ENCODE results near the gene ZNF444.
A peak's percentile ranks its signal among the peaks of the same experiment; 100 is the strongest.

The ZNF444 gene

DNA sequence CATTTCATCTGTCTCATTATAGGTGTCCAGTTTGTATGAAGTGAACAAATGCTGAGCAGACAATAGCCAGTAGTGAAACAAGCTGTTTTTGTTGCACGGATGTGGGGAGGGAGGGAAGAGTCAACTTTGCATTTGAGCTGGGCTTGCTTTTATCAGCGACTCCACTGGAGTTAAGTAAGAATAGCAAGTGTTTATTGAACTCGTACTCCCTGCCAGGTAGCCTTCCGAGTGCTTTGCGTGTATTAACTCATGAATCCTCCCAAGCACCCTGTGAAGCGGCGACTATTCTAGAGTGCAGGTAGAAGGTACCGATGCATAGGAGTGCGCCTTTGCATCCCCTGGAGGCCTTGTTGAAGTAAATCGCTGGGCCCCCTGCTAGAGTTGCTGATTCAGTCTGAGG is 4.7 kb upstream of the ZNF444 start:
- Histone ChIP-seq H3K9ac (ENCODE audit: low read depth in 1 of 2, low read length in 2 of 2) (no peak overlapping the region), H3K27ac (ENCODE audit: low read depth, low read length) (no peak overlapping the region), H3K9me3 (ENCODE audit: control insufficient read depth in 1 of 2, low read length in 2 of 2) (no peaks in the 10 kb centered on the region), H3K4me1 (ENCODE audit: control insufficient read depth in 1 of 2, insufficient read depth in 2 of 2, low read length in 2 of 2) (peaks cover 6 to 10% of the 10 kb centered on the region in 2 donors), H3K27me3 (ENCODE audit: control insufficient read depth in 1 of 2, insufficient read depth in 2 of 2, low read length in 2 of 2) (no peaks in the 10 kb centered on the region), H3K36me3 (ENCODE audit: control insufficient read depth in 1 of 2, insufficient read depth in 2 of 2, low read length in 2 of 2) (no peaks in the 10 kb centered on the region), H3K4me3 (ENCODE audit: low read depth in 1 of 2, low read length in 2 of 2) (no peak overlapping the region)

DNA sequence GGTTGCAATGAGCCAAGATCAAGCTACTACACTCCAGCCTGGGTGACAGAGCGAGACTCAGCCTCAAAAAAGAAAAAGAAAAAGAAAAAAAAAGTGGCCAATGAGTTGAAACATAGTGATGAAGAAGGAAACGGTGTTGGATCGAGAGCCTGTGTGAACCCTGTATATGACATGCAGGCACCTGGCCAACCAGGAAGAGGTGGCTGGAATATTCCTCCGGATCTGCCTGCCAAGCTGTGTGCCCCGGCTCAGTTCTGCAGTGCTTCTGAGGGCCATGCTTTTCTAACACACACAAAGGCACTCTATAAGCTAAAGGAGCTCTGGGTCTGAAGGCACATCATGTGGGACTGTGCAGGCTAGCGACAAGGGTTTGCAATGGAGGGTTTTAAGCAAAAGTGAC is 3.7 kb upstream of the ZNF444 start:
- no peak overlapping the region for H3K9ac ChIP-seq (ENCODE audit: low read depth in 1 of 2, low read length in 2 of 2)
- no peaks in the 10 kb centered on the region for H3K9me3 ChIP-seq (ENCODE audit: control insufficient read depth in 1 of 2, low read length in 2 of 2)
- no peaks in the 10 kb centered on the region for H3K27me3 ChIP-seq (ENCODE audit: control insufficient read depth in 1 of 2, insufficient read depth in 2 of 2, low read length in 2 of 2)
- no peak overlapping the region for H3K27ac ChIP-seq (ENCODE audit: low read depth, low read length)
- H3K4me3 ChIP-seq (ENCODE audit: low read depth in 1 of 2, low read length in 2 of 2), result no peak overlapping the region
- no peaks in the 10 kb centered on the region for H3K36me3 ChIP-seq (ENCODE audit: control insufficient read depth in 1 of 2, insufficient read depth in 2 of 2, low read length in 2 of 2)
- H3K4me1 ChIP-seq (ENCODE audit: control insufficient read depth in 1 of 2, insufficient read depth in 2 of 2, low read length in 2 of 2), result peaks cover 14 to 19% of the 10 kb centered on the region in 2 donors

- no peaks in the 10 kb centered on the region for H3K36me3 ChIP-seq (ENCODE audit: control insufficient read depth in 1 of 2, insufficient read depth in 2 of 2, low read length in 2 of 2)
- no peak overlapping the region for H3K9ac ChIP-seq (ENCODE audit: low read depth in 1 of 2, low read length in 2 of 2)
- H3K27me3 ChIP-seq (ENCODE audit: control insufficient read depth in 1 of 2, insufficient read depth in 2 of 2, low read length in 2 of 2), result no peaks in the 10 kb centered on the region
- no peak overlapping the region for H3K4me3 ChIP-seq (ENCODE audit: low read depth in 1 of 2, low read length in 2 of 2)
- H3K4me1 ChIP-seq (ENCODE audit: control insufficient read depth in 1 of 2, insufficient read depth in 2 of 2, low read length in 2 of 2), result peaks cover 21 to 25% of the 10 kb centered on the region in 2 donors
- no peaks in the 10 kb centered on the region for H3K9me3 ChIP-seq (ENCODE audit: control insufficient read depth in 1 of 2, low read length in 2 of 2)
- H3K27ac ChIP-seq (ENCODE audit: low read depth, low read length), result no peak overlapping the region
Observed at GRCh38 chr19:56138069-56138468, 3.0 kb upstream of the ZNF444 start.

DNA sequence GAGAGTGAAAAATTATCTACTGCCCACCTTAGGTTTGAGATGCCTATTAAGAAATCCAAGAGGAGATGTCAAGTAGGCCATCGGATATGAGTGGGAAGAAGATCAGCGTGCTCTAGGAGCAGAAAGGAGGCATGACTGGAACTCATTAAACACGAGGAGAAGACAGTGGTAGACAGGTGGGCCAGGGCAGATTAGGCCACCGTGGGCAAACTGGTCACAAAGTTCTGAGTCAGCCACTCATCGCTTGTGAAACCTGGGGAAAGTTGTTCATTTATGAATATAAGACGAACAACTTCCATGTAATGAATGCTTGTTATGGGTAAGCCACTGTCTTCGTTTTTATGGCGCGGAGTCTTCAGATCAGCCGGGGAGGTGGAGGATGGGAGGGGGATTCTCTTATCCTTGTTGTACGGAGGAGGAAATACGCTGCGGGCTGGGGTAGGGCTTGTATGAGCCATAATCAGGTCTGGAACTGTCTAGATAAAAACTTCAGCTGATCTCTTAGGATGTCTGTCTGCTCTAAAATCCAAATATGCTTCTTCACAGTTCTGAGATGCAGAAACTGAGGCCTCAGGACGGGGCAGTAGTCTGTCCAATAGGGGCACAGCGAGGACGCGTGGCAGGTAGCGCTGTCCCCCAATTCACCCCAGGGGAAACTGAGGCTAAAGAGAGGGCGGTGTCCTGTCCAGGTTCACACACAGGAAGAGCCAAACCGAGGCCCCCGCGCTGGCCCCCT is 1.1 kb upstream of the ZNF444 start:
- H3K27ac ChIP-seq (ENCODE audit: low read depth, low read length), result peak overlapping the region; percentile 60
- H3K36me3 ChIP-seq (ENCODE audit: control insufficient read depth in 1 of 2, insufficient read depth in 2 of 2, low read length in 2 of 2), result no peaks in the 10 kb centered on the region
- peaks cover 26 to 29% of the 10 kb centered on the region in 2 donors for H3K4me1 ChIP-seq (ENCODE audit: control insufficient read depth in 1 of 2, insufficient read depth in 2 of 2, low read length in 2 of 2)
- peak overlapping the region; percentile 77 to 82 for H3K4me3 ChIP-seq (ENCODE audit: low read depth in 1 of 2, low read length in 2 of 2)
- no peaks in the 10 kb centered on the region for H3K27me3 ChIP-seq (ENCODE audit: control insufficient read depth in 1 of 2, insufficient read depth in 2 of 2, low read length in 2 of 2)
- no peaks in the 10 kb centered on the region for H3K9me3 ChIP-seq (ENCODE audit: control insufficient read depth in 1 of 2, low read length in 2 of 2)
- peak overlapping the region; percentile 63 to 87 for H3K9ac ChIP-seq (ENCODE audit: low read depth in 1 of 2, low read length in 2 of 2)

DNA sequence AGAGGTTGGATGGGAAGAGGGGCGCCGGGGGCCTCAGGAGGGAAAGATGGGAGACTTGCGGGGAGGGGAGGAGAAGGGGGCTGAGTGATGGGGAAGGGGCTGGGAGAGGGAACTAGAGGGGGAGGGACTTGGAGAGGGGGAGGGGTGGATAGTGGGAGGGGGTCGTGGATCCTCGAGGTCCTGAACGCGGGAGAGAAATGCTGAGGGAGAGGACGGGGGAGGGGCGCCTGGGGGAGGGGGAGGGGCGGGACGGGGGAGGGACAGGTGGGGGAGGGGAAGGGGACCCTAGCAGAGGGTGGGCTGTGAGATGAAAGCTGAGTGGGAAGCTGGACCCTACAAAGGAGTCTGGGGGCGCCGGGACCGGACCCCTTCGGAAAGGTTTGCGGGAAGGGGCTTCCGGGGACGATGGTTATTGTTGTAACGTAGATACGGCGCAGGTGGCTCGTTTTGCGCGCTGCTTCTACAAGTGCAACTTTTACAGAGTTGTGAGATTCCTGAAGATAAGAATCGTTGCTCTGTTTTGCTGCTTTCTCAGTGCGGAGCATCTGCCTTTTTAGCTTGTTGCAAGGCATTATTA is 418 bp downstream of the ZNF444 start:
- no peaks in the 10 kb centered on the region for H3K9me3 ChIP-seq (ENCODE audit: control insufficient read depth in 1 of 2, low read length in 2 of 2)
- peak overlapping the region; percentile 82 to 87 for H3K4me3 ChIP-seq (ENCODE audit: low read depth in 1 of 2, low read length in 2 of 2)
- peaks cover 26 to 29% of the 10 kb centered on the region in 2 donors for H3K4me1 ChIP-seq (ENCODE audit: control insufficient read depth in 1 of 2, insufficient read depth in 2 of 2, low read length in 2 of 2)
- H3K27ac ChIP-seq (ENCODE audit: low read depth, low read length), result peak overlapping the region; percentile 46
- H3K36me3 ChIP-seq (ENCODE audit: control insufficient read depth in 1 of 2, insufficient read depth in 2 of 2, low read length in 2 of 2), result peaks cover 2 to 3% of the 10 kb centered on the region in 2 donors
- peak overlapping the region; percentile 70 to 71 for H3K9ac ChIP-seq (ENCODE audit: low read depth in 1 of 2, low read length in 2 of 2)
- H3K27me3 ChIP-seq (ENCODE audit: control insufficient read depth in 1 of 2, insufficient read depth in 2 of 2, low read length in 2 of 2), result no peaks in the 10 kb centered on the region

DNA sequence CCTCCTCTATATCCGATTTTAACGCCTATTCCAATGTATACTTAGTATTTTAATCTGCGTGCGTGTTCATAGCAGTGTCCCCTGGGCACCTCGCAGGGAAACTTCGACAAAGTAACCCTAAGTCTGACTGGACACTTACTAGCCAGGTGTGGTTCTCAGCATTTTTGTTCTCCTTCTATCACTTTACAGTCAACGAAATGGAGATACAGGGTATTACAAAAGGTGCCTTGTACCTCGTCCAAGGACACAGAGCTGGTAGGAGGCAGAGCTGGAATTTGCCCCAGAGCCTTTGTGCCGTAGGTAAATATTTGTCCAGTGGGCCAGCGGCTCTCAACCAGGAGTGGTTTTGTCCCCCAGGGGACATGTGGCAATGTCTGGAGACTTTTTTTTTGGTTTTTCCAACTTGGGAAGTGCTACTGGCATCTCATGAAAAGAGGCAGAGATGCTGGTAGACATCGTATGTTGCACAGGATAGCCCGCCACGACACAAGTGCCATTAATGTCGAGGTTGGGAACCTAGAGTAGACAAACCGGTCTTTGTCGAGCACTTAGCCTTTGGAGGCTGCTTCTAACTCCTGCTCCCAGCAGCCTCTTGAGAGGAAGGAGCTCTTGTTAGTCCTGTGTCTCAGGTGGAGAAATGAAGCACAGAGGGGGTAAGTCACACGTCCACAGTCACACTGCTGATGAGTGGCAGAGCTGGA is 1.1 kb downstream of the ZNF444 start:
- Histone ChIP-seq H3K27ac (ENCODE audit: low read depth, low read length) (peak overlapping the region; percentile 53), H3K9ac (ENCODE audit: low read depth in 1 of 2, low read length in 2 of 2) (peak overlapping the region; percentile 70 to 71), H3K4me1 (ENCODE audit: control insufficient read depth in 1 of 2, insufficient read depth in 2 of 2, low read length in 2 of 2) (peaks cover 26 to 29% of the 10 kb centered on the region in 2 donors), H3K9me3 (ENCODE audit: control insufficient read depth in 1 of 2, low read length in 2 of 2) (no peaks in the 10 kb centered on the region), H3K27me3 (ENCODE audit: control insufficient read depth in 1 of 2, insufficient read depth in 2 of 2, low read length in 2 of 2) (no peaks in the 10 kb centered on the region), H3K4me3 (ENCODE audit: low read depth in 1 of 2, low read length in 2 of 2) (peak overlapping the region; percentile 82 to 87), H3K36me3 (ENCODE audit: control insufficient read depth in 1 of 2, insufficient read depth in 2 of 2, low read length in 2 of 2) (peaks cover 3 to 5% of the 10 kb centered on the region in 2 donors)

DNA sequence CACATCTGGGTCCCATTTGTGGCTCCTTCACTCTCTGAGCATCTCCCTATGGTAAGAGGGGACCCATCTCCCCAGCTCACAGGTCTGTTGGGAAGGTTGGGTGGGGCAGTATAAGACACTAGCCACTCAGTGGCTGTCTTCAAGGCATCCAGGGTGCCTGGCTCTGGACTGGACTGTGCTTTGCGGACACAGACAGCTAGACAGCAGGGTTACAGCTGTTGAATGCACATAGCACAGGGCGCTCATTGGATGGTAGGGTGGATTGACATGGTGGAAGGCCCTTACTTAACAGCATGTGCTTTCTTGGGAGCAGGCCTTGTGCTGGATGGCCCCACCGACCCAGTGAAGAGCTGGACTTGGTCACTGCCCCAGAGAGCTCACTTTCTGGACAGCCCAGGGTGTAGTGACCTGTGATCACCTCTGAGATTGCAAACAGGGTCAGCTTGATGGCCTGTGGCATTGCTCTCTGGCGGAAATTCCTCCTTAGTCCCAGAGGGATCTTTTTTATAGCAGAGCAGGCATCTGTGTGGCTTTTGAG is 1.9 kb downstream of the ZNF444 start:
- H3K27ac ChIP-seq (ENCODE audit: low read depth, low read length), result peak overlapping the region; percentile 53

DNA sequence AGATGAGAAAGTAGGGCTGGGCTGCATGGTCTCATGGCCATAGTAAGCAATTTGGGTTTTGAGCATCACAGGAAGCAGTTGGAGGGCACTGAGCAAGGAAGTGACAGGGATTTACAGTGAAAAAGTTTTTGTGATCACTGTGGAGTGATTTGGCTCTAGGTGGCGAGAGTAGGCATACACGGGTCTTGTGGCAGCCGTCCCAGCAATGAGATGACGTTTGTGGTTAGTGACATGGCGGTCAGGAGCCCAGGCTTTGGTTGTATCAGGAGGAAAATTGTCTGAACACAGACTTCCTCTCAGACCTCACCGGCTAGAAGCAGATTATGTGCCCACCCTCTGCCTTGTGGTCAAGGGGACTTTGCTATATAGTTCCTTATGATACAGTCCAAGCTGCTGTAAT is 3.3 kb downstream of the ZNF444 start:
- Histone ChIP-seq H3K36me3 (ENCODE audit: control insufficient read depth in 1 of 2, insufficient read depth in 2 of 2, low read length in 2 of 2) (peaks cover 3 to 22% of the 10 kb centered on the region in 2 donors), H3K9me3 (ENCODE audit: control insufficient read depth in 1 of 2, low read length in 2 of 2) (no peaks in the 10 kb centered on the region), H3K4me3 (ENCODE audit: low read depth in 1 of 2, low read length in 2 of 2) (no peak overlapping the region), H3K27me3 (ENCODE audit: control insufficient read depth in 1 of 2, insufficient read depth in 2 of 2, low read length in 2 of 2) (no peaks in the 10 kb centered on the region), H3K4me1 (ENCODE audit: control insufficient read depth in 1 of 2, insufficient read depth in 2 of 2, low read length in 2 of 2) (peaks cover 24 to 26% of the 10 kb centered on the region in 2 donors), H3K27ac (ENCODE audit: low read depth, low read length) (no peak overlapping the region), H3K9ac (ENCODE audit: low read depth in 1 of 2, low read length in 2 of 2) (no peak overlapping the region)

More for the DNA sequence above, 1.9 kb downstream of the ZNF444 start:
- Histone ChIP-seq H3K27me3 (ENCODE audit: control insufficient read depth in 1 of 2, insufficient read depth in 2 of 2, low read length in 2 of 2) (no peaks in the 10 kb centered on the region), H3K9me3 (ENCODE audit: control insufficient read depth in 1 of 2, low read length in 2 of 2) (no peaks in the 10 kb centered on the region), H3K36me3 (ENCODE audit: control insufficient read depth in 1 of 2, insufficient read depth in 2 of 2, low read length in 2 of 2) (peaks cover 3 to 12% of the 10 kb centered on the region in 2 donors), H3K4me1 (ENCODE audit: control insufficient read depth in 1 of 2, insufficient read depth in 2 of 2, low read length in 2 of 2) (peaks cover 26 to 29% of the 10 kb centered on the region in 2 donors), H3K4me3 (ENCODE audit: low read depth in 1 of 2, low read length in 2 of 2) (peak overlapping the region in 1 of 2 donors; percentile 87), H3K9ac (ENCODE audit: low read depth in 1 of 2, low read length in 2 of 2) (peak overlapping the region in 1 of 2 donors; percentile 70)

- no peak overlapping the region for H3K9ac ChIP-seq (ENCODE audit: low read depth in 1 of 2, low read length in 2 of 2)
- H3K4me3 ChIP-seq (ENCODE audit: low read depth in 1 of 2, low read length in 2 of 2), result no peak overlapping the region
- H3K27ac ChIP-seq (ENCODE audit: low read depth, low read length), result no peak overlapping the region
- no peaks in the 10 kb centered on the region for H3K9me3 ChIP-seq (ENCODE audit: control insufficient read depth in 1 of 2, low read length in 2 of 2)
- H3K27me3 ChIP-seq (ENCODE audit: control insufficient read depth in 1 of 2, insufficient read depth in 2 of 2, low read length in 2 of 2), result no peaks in the 10 kb centered on the region
- peaks cover 7 to 27% of the 10 kb centered on the region in 2 donors for H3K36me3 ChIP-seq (ENCODE audit: control insufficient read depth in 1 of 2, insufficient read depth in 2 of 2, low read length in 2 of 2)
- peaks cover 24 to 25% of the 10 kb centered on the region in 2 donors for H3K4me1 ChIP-seq (ENCODE audit: control insufficient read depth in 1 of 2, insufficient read depth in 2 of 2, low read length in 2 of 2)
Observed at GRCh38 chr19:56144831-56145230, 3.7 kb downstream of the ZNF444 start.

DNA sequence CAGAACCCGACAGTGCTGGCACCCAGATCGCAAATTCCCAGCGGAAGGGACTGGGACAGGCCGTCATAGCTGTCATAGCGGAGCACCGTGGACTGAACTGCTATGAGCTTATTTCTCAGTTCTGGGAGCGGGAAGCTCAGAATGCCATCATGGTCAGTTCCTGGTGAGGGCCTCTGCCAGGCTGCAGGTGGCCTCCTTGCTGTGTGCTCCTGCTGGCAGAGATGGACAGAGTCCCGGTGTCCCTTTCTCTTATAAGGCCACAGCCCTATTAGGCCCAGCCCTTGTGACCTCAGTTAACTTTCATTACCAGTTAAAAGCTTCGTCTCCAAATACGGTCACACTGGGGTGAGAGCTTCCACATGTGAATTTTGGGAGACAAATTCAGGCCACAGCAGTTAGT is 4.6 kb downstream of the ZNF444 start:
- H3K27me3 ChIP-seq (ENCODE audit: control insufficient read depth in 1 of 2, insufficient read depth in 2 of 2, low read length in 2 of 2), result no peaks in the 10 kb centered on the region
- no peak overlapping the region for H3K9ac ChIP-seq (ENCODE audit: low read depth in 1 of 2, low read length in 2 of 2)
- H3K36me3 ChIP-seq (ENCODE audit: control insufficient read depth in 1 of 2, insufficient read depth in 2 of 2, low read length in 2 of 2), result peaks cover 8 to 29% of the 10 kb centered on the region in 2 donors

More for the DNA sequence above, 4.6 kb downstream of the ZNF444 start:
- H3K9me3 ChIP-seq (ENCODE audit: control insufficient read depth in 1 of 2, low read length in 2 of 2), result no peaks in the 10 kb centered on the region
- H3K4me1 ChIP-seq (ENCODE audit: control insufficient read depth in 1 of 2, insufficient read depth in 2 of 2, low read length in 2 of 2), result peaks cover 18 to 19% of the 10 kb centered on the region in 2 donors
- H3K27ac ChIP-seq (ENCODE audit: low read depth, low read length), result no peak overlapping the region
- no peak overlapping the region for H3K4me3 ChIP-seq (ENCODE audit: low read depth in 1 of 2, low read length in 2 of 2)

All from duodenal mucosa (tissue), 2 donors.